SH-SY5Y (cell line): ENCODE measurements around the gene LPAR3.

ENCODE experiments used
- GATA2 ChIP-seq: IDR thresholded peaks from 2 replicates; pipeline ENCODE4 v1.6.1; 2011; ENCODE audit warnings: mild to moderate bottlenecking, low read depth, low read length
- GATA3 ChIP-seq: IDR thresholded peaks from 2 replicates; pipeline ENCODE4 v1.6.1; 2011; ENCODE audit warnings: low read depth, mild to moderate bottlenecking, low read length, moderate library complexity

DNA sequence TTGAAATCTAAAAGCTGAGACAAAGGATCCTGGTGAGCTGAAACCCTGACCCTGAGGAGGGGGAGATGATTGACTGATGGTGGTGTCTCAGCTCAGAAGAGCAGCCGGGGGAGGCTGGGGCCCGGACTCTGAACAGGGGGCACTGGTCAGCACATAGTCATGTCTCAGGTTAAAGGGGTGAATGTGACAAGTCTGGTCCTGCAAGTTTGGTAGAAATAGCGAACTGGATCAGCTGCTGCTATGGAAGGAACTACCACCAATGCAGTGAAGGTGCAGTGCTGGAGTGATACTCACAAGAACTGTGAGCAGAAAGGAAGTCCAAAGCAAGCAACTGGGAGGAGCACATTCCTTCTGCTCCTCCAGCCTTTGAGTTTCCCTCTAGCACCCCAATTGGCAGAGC is 104.0 kb downstream of the LPAR3 start:
- TF ChIP-seq GATA3 (no peak), GATA2 (no peak)
